GM12872 (cell line): Measurements from ENCODE around the gene COX6B2.

Source experiments
- CTCF ChIP-seq: IDR thresholded peaks from 3 replicates; pipeline ENCODE4 v1.5.1; 2011; ENCODE audit warnings: low read depth, mild to moderate bottlenecking, low read length, moderate library complexity; ENCODE audit not compliant: insufficient read depth

Gene COX6B2

GRCh38 chr19:55321466-55322137, 32.9 kb downstream of the COX6B2 start:
- no peak for TF ChIP-seq CTCF

GRCh38 chr19:55320844-55321419, 33.6 kb downstream of the COX6B2 start:
- TF ChIP-seq CTCF: no peak

GRCh38 chr19:55319785-55320184, 34.7 kb downstream of the COX6B2 start:
- TF ChIP-seq CTCF: no peak

- no peak for TF ChIP-seq CTCF
These were observed 37.9 kb downstream of the COX6B2 start for GRCh38 chr19:55316646-55317045.

GRCh38 chr19:55315956-55316525, 38.5 kb downstream of the COX6B2 start:
- no peak for TF ChIP-seq CTCF

DNA sequence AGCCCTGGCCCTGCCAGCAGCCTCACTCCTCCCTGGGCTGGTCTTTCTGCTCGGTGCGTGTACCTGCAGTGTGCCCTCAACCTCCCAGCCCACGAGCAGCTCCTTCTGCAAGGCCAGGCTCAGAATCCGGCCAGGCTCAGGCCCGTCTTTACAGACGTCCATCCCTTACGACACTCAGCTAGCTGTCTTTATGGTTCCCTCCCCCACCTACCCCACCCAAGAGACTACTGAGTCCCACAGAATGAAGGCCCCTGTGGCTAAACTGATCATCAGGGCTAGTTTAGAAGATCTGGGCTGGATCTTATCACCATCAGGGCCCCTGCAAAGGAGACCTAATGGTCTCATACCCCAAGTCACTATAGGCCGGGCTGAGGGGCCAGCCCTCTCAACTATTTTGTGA, 40.1 kb downstream of the COX6B2 start:
- TF ChIP-seq CTCF: no peak

- TF ChIP-seq CTCF: no peak
These were observed 41.7 kb downstream of the COX6B2 start for GRCh38 chr19:55312621-55313512.
